NCI-H345 (cell line): Measurements from ENCODE around the gene TBC1D22A.
A peak's percentile ranks its signal among the peaks of the same experiment; 100 is the strongest.

Source experiments
- DNase-seq: peaks from one replicate; lab custom pipeline; 2025; lab: John Stamatoyannopoulos, UW

TBC1D22A gene

DNA sequence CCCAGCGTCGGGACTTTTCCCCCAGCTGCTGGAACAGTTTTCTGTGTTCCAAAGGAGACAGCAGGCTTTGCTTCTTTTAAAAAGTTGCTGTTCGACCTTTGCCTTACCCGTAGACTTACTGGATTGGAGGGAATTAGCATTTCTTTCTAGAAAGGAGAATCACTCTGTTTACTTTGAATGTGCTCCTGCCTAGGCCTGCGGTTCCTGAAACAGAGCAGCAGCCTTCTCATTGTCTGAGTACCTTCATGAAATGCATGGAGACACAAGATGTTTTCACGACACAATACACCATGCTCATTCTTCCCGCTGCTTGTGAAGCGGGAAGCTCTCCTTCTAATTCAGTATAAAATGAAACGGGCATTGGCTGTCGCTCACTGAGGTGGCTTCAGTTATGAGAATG is 196.2 kb downstream of the TBC1D22A start:
- DNase-seq, result no peak

DNA sequence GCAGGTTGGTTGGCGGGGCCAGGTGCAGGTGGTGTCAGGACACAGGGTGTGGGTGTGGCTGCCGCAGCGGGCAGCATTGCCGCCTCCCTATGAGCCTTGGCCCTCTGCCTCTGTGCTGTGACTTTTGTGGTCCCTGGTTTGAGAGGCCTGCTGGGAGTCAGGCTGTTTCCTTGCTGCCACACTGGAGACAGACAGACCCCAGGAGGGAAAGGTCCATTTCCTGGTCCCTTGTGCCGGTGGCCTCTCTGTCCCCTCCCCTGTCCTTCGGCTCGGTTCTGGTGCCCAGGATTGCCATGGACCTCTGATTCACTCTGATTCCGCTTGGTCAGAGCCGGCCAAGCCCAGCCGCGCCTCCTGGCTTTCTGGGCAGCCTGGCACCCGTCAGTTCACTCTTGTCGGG is 196.9 kb downstream of the TBC1D22A start:
- no peak for DNase-seq

DNA sequence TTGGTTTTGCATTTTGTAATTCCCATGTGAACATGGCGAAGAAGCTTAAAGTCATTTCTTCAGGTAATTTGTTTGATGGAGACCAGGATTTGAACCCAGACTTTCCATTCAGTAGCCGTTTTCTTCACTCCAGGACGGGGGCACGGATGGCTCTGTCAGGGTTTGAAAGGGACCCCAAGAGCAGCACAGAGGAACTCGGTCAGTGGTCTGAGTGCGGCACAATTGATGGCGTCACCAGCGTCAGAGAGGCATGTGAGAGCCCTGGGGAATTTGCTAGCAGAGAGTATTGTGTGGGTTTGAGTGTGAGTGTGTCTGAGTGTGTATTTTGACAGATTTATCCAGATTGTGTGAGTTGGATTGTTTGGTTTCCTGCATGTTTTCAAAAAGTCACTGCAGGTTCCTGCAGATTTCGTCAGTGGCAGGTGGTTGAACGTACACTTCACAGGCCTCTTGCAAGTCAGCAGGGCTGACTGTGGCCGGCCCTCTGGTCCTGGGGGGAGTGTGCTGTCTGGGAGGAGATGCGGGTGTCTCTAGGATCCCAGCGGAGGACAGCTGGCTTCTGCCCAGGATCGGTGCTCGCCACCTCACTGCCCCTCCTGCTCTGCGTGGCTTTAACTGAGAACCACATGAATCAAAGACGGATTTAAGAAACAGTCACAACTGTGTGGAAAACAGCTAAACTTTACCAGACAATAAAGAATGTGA is 199.3 kb downstream of the TBC1D22A start:
- DNase-seq, result no peak

DNA sequence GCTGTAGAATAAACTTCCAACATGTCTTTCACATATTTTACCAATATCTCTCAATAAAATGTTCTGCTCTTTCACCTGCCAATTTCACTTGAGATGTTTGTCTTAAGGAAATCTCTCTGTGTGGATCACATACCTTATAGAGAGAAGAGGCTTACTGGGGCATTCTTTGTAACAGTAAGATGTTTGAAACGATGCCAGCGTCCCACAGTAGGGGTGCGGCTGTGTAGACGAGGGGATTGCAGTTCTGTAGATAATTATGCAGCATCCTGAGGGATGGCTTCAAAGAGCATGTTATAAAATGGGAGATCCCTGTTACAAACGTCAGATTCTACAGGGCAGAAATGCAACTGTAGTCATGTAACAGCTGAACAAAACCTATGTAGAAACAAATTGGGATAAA is 200.0 kb downstream of the TBC1D22A start:
- no peak for DNase-seq

DNA sequence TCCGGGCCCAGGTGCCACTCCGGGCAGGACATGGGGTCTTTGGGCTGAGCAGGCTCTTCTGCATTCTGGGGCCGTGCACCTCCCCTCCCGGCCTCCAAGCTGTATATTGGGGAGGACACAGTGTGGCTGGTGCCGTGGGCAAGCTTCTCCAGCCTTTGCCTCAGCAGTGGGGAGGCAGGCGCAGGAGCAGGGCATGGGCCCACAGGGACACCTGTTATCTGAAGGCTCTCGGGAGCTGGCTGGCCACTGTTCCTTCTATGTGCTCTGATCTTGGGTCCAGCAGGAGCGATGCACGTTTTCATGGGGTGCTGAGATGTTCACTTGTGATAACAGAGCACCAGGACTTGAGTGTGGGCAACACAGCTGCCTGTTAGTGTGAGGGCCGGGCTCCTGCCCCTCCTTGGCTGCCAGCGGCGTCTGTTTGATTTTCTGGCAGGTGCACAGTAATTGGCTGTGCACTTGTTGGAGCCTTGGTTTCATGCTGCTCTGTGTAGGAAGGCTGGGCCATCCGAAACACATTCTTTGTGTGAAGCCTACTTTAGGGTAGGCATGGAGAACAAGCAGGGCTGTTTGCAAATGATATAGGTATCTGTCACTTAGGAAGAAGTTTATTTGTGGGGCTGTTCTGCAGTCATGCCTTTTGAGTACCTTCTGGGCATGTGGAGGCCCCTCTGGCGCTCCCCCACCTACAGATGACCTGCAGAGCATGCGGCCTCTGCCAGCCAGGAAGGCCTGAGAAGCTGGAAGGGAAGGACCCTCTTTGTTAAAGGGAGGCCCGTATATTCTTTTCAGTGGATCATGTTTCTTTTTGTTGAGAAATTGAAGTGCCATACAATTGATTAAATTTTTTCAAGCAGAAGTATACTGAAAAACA is 201.5 kb downstream of the TBC1D22A start:
- DNase-seq, result peak; percentile 86

DNA sequence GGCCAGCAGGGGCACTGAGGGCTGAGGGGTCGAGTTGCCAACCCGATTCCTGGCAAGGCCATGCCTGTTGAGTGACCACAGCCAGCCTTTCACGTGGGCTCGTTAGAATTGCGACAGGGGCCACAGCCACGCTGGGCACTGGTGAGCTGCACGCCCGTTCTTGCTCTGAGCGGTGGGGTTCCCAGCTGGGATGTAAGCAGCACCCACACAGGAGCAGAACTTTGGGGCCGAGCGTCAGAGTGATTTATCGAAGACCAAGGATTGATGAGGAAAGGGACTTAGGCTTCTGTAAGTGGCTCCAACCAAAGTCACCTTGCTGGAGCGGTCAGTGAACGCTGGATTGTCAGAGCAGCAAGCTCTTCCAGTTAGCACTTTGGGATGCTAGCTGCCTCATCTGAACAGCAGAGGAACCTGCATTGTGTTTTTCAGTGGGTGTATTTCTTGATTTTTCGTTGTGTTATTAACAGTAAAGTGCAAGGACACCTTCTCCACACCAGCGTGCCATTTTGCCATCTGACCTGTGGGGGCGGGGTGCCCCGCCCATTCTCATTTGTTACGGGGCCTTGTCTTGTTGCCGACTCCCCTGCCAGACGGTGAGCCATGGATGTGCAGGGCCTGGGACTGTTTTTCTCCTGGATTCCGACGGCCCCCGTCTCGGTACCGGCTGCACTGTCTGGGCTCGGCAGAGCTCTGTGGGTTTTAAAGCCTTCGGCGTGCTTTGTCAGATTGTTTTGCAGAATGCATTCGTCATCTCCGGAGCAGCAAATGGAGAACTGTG is 202.5 kb downstream of the TBC1D22A start:
- DNase-seq, result no peak

DNA sequence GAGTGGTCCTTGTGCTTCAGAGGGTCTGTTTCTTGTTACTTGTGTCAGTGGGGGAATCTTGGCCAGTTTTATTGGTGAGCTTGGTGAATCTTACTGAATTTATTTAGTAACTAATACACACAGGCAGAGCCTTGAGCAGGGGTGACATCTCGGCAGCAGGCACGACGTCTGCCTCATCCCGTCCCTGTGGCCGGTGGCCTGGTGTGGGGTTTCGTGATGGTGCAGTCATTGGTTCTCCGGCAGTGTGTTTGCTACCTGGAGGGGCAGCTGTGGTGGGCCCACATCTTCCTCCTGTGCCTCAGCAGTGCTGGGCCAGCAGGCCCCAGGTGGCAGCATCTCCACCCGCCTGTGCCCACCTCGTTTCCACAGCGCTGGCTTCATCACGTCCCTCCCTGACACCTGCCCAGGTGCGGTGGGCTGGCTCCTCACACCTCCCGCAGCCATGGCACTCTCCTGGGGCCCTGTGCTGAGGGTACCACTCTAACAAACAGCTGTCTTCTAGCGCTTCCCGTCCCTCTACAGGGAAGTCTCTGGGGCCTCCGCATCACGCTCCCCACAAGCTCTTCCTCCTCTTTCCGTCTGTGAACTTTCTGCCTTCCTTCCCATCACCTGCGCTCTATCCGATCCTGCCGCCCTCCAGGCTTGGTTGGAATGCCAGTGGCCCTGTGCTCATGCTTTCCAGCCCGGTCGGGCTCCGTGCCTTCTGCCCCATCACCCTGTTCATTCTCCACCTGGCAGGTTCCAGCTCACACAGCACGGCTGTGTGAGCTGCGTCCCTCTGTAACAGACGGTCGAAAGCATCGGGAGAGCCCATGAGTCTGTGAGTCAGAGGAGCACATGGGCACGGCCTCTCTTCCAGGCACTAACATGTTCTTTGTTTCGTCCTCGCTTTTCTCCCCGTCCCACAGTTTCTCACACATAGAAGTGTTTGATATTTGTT is 203.4 kb downstream of the TBC1D22A start:
- no peak for DNase-seq

DNA sequence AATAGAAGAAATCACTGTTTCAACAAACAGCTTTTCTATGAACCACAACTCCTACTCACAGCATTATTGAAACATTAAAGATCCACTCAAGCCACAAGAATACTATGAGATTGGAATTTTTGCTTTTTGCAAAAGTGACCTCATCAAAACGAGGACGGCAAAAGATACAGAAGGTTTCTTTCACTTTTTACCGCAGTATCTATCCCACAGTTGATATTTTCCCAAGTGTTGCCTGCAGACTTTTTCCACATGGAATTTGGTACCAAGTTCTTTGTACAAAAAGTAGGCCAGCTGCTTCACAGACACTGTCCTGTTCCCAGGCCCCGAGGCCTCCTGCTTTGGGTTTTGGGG is 204.0 kb downstream of the TBC1D22A start:
- DNase-seq, result no peak

DNA sequence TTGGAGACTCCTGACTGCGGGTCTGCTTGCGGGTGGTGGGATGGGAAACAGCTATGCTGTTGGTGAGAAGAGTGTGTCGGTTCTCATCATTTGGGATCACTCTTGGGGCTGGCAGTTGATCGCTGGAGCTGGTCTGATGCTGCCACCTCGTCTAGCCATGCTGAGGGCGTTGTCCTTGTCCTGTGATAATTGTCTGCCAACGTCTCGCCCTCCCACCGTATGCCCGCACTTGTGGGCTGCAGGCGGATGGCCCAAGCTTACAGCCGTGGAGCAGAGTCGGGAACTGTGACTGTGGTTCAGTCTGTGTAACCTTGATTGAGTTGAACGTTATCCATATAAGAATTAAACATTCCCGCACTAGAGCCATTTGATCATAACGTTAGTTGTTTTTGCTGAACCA is 204.4 kb downstream of the TBC1D22A start:
- DNase-seq, result no peak

DNA sequence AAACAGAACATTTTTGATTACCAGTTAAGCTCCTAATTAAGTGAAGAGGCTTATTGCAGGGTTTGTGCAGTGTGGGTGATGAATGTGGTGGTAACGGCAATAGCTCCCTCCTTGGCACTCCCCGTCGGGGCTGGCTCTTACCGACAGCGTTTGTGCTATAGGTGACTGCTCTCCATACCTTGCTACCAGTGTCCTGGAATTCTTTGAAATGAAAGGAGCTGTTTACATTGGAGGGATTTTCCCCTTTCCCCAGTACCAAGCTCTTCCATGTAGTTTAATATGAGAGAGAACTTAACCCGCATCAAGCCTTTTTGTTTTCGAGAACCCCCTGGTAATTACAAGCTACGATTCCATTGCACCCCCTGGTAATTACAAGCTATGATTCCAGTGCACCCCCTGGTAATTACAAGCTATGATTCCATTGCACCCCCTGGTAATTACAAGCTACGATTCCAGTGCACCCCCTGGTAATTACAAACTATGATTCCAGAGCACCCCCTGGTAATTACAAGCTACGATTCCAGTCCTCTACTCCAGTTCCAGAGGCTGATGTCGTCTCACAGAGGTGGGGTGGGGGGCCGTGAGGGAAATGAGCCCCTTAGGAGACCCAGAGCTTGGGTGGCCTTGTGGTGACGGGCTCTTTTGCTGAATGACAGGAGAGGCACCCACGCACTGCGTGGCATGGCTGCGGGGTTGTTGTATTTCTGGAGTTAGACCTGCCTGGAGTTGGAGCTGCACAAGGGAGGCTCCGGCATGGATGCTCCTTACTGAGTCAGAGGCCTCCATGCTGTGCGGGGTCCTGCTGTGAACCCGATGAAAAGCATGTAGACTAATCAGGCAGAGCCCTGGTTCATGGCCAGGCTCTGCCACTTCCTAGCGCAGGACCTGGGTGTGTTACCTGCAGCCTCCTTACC is 205.3 kb downstream of the TBC1D22A start:
- no peak for DNase-seq

DNA sequence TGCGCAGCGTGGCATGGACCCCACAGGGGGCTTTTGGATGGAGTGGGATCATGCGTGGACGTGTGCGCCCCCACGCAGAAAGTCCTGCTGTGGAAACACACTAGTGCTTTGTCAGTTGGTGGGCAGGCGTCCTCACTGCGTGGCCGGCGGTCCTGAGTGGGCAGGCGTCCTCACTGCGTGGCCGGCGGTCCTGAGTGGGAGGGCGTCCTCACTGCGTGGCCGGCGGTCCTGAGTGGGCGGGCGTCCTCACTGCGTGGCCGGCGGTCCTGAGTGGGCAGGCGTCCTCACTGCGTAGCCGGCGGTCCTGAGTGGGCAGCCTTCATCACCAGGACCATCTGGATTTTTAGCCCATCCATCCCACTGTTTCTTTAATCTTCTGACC is 205.9 kb downstream of the TBC1D22A start:
- no peak for DNase-seq

DNA sequence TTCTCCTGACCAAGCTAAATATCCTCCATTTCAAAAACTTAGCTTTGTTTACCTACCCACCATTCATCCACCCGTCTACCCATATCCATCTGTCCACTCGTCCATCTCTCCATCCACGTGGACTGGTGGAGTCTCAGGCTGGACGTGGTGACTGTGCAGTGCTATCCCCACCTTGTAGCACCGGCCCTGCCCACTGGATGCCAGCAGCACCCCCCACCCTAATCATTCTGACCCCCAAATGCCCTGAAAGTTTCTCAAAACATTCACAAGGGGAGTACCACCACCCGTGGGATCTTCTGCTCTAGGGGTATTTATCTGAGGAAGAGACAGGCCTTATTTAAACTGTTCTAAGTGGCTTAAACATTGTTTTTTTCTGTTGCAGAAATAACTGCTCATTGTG is 206.4 kb downstream of the TBC1D22A start:
- DNase-seq, result no peak

DNA sequence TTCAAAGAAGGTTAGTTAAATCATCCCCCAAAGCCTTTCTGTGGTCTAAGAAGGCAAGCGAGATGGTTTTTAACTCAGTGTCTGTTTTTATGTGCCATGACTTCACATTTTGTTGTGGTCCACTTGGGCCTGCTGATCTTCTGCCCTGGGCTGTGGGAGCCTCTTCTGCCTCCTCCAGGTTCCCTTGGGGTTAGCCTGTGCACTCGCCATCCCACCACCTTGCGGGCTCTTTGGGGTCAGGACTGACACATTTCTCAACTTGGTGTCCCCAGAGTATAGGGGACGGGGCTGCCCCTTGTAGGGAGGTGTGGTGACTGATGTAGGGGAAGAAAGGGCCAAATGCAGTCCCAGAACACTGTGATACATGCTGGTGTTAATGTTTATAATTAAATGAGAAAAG is 207.0 kb downstream of the TBC1D22A start:
- DNase-seq, result no peak

DNA sequence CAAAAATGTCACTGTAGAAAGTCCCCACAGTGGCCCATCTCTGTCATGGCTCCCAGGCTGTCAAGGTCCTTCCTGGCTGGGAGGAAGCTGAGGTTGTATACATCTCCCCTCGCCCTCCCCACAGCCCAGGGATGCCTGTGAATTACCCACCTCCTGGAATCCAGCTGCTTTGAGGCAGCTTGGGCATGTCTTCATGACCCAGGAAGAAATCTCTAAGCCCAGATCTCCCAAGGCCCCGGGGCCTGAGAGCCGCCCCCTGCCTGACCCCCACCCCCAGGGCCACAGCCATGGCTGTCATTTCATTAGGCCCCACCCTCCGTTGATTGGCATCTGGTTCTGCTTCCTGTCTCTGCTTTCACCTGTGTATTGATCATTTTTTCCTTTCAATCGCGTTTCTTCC is 207.5 kb downstream of the TBC1D22A start:
- no peak for DNase-seq

DNA sequence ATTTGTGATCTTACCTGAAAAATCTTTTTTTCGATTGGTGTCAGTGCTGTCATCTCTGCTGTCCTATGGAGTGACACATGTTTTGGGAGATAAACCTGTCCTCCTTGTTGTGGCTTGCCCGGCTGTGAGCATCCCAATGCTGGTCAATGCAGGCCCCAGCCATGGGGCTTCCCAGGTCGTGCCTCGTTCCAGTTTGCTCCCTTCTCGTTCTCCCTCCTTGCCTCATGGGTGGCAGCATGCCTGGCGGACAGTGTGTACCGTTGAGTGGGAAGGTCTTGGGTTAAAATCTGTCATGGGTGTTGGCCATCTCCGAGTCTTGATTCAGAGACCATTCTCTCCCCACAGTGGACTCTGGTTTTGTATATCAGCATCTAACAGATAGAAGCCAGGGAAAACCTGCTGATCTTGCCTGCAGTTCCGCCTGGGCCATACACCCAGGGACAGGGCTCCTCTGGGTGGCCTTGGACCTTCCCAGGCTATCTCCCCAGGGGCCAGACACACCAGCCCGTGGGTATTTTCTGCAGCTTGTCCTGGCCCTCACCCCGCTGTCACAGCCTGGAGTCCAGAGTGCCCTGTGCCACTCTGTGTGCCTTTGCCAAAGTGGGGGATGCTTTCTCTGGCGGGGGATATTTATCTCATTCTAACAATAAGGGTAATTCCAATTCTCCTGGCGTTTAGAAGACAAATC is 208.1 kb downstream of the TBC1D22A start:
- DNase-seq, result no peak

DNA sequence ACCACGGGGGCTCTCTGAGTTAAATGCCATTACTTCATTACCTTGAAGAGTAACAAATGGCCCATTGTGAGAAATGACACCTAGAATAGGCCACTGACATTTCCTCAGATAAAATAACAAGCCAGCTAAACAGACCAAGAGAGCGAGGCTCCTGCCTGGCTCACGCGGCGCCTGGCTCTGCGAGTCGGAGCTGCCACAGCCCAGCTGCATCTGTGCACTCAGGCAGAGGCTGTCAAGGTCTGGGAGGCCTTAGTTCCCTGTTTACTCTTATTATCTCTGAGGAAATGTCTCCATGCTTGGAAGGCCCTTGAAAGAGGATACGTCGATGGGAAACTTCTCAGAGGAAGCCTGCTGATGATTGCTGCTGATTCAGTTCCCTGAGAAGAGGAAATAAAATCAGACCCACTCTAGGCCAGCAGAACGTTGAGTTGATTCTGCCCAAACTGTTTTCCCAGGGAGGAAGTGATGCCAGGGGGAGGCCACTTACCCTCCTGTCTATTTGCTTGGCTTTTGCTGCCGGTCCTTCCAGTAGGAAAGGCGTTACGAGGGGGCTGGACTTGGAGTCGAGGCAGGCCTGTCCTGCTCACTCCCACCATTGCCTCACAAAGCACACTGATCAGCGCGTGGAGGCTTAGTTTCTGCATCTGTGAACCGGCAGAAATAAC is 208.8 kb downstream of the TBC1D22A start:
- DNase-seq, result no peak

DNA sequence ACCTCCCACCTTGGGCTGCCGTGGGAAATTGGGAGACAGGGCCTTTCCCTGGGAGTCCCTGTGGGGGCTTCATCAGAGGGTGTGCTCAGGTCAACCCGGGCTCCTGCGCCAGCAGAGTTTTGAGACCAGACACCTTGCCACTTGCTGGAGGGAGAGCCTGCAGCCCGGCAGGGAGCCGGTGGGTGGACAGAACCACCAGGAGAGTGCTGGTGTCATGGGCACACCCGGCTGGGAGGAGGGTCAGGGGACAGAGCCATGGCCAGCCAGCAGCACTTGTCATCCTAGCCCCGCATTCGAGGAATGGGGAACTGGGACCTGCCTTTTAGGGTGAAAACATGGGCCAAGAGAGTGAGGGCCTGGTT is 209.3 kb downstream of the TBC1D22A start:
- DNase-seq, result no peak

DNA sequence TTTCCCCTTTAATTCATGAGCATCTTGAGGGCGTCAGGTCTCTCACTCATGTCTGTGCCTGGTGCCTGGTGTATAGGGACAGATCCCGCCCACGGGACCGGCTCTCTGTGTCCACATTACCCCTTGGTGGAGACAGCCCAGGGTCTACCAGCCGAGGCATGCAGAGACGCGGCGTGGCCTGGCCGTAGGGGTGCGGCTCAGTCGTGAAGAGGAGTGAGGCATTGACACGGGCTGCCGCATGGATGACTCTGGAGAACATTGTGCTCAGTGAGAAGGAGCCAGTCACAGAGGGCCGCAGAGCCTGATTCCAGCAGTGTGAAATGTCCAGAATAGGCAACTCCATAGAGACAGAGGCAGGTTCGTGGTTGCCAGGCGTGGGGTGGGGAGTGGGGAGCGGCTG is 209.8 kb downstream of the TBC1D22A start:
- DNase-seq, result no peak
